HG03280 (cell line): ENCODE results near the gene PLA2G4C.

Experiments used
- ATAC-seq: cut with Tn5 transposase; IDR thresholded peaks from one replicate; pipeline ENCODE4 v1.9.1; 2021; ENCODE audit warnings: mild to moderate bottlenecking, moderate library complexity; ENCODE audit not compliant: unreplicated experiment

PLA2G4C gene

GRCh38 chr19:48059331-48059730 lies 51.3 kb downstream of the PLA2G4C start:
- no peak for ATAC-seq

- no peak for ATAC-seq
Measured at GRCh38 chr19:48053856-48054255, 56.8 kb downstream of the PLA2G4C start.

- ATAC-seq: no peak
Measured at GRCh38 chr19:48053076-48053475, 57.5 kb downstream of the PLA2G4C start.

GRCh38 chr19:48051335-48052033 lies 59.1 kb downstream of the PLA2G4C start:
- no peak for ATAC-seq

- no peak for ATAC-seq
Measured at GRCh38 chr19:48044561-48044960, 66.1 kb downstream of the PLA2G4C start.

- no peak for ATAC-seq
Measured at GRCh38 chr19:48043675-48044258, 66.8 kb downstream of the PLA2G4C start, which contains the start of gene CABP5. TSS of gene CABP5 (minus strand) at chr19:48044079. CDS start at chr19:48043922, 157 bp downstream.

- ATAC-seq: no peak
Measured at GRCh38 chr19:48041877-48042580, 68.6 kb downstream of the PLA2G4C start.

GRCh38 chr19:48036765-48037164 lies 73.9 kb downstream of the PLA2G4C start:
- no peak for ATAC-seq

- ATAC-seq: no peak
Measured at GRCh38 chr19:48033604-48034003, 77.0 kb downstream of the PLA2G4C start.

- ATAC-seq: no peak
Measured at GRCh38 chr19:48030073-48030472, 80.5 kb downstream of the PLA2G4C start.

GRCh38 chr19:48029431-48029830 lies 81.2 kb downstream of the PLA2G4C start:
- no peak for ATAC-seq

GRCh38 chr19:48025480-48025879 lies 85.1 kb downstream of the PLA2G4C start:
- ATAC-seq: no peak

GRCh38 chr19:48023518-48023917 lies 87.1 kb downstream of the PLA2G4C start:
- ATAC-seq: no peak

GRCh38 chr19:48023011-48023410 lies 87.6 kb downstream of the PLA2G4C start:
- ATAC-seq: no peak

- ATAC-seq: no peak
Measured at GRCh38 chr19:48020686-48021085, 89.9 kb downstream of the PLA2G4C start.

- no peak for ATAC-seq
Measured at GRCh38 chr19:48010932-48011758, 99.5 kb downstream of the PLA2G4C start.

- no peak for ATAC-seq
Measured at GRCh38 chr19:48006762-48007161, 103.9 kb downstream of the PLA2G4C start.

GRCh38 chr19:48004236-48004635 lies 106.4 kb downstream of the PLA2G4C start:
- ATAC-seq: no peak

GRCh38 chr19:48000846-48001245 lies 109.8 kb downstream of the PLA2G4C start:
- no peak for ATAC-seq

- ATAC-seq: no peak
Measured at GRCh38 chr19:47998800-47999199, 111.8 kb downstream of the PLA2G4C start.
